ENCODE data around the gene TBC1D9.

GRCh38 chr4:140732780-140733179, 23.4 kb downstream of the TBC1D9 start:
- TF ChIP-seq CTCF (optimal IDR thresholded peaks at IDR 0.05 in 1 of 3, IDR thresholded peaks at IDR 0.05 in 1 of 3, conservative IDR thresholded peaks at IDR 0.05 in 1 of 3; ENCODE audit: extremely low read depth in 1 of 3, insufficient read depth in 2 of 3, low read length in 3 of 3) (no peak), EZH2 (IDR thresholded peaks at IDR 0.05; ENCODE audit: low read length) (no peak)
